ENCODE results near the gene DHCR7. TPM values are rescaled to one million over a fixed set of nuclear protein-coding genes. Genes with fewer than 3 reads are reported as not detected.
"Not testable (repeated sequence)": the region's sequence is repeated elsewhere in the genome, so short reads cannot be mapped to it uniquely, and the experiment has no call there.

Gene DHCR7
- total RNA-seq, 3 donors from 2014 or later (not counting 1 experiment from before 2014, with no cell fraction given), result 12.5 to 18.1 (median 15.9) TPM

- H3K27ac ChIP-seq (ENCODE audit: low read length), result no peak overlapping the region
Observed at GRCh38 chr11:71425860-71426259, 22.3 kb downstream of the DHCR7 start.

GRCh38 chr11:71425409-71425808 is 22.8 kb downstream of the DHCR7 start:
- Mint-ChIP-seq H3K36me3 (no peaks in the 10 kb centered on the region), H3K27me3 (ENCODE audit: low read depth in 2 of 2) (peaks cover 3 to 10% of the 10 kb centered on the region in 2 donors), H3K9me3 (no peaks in the 10 kb centered on the region), H3K4me1 (peaks cover 5 to 9% of the 10 kb centered on the region in 2 donors), H3K27ac (no peak overlapping the region), H3K4me3 (no peak overlapping the region)
- H3K27me3 ChIP-seq (ENCODE audit: control insufficient read depth, insufficient read depth, low read length), result no peaks in the 10 kb centered on the region
- TF ChIP-seq CTCF (IDR thresholded peaks at IDR 0.05), result no peak
- no peak overlapping the region for H3K27ac ChIP-seq (ENCODE audit: low read length)
- no peak overlapping the region for H3K4me3 ChIP-seq (ENCODE audit: low read length)
- 84% methylated on average over 2 of the region's 2 CpGs for WGBS (ENCODE audit: insufficient coverage)
- H3K4me1 ChIP-seq (ENCODE audit: control insufficient read depth, insufficient read depth, low read length), result no peaks in the 10 kb centered on the region
- DNase-seq, result no peak
- intact Hi-C loops (cut with micrococcal nuclease), result no loop called here
- no peaks in the 10 kb centered on the region for H3K9me3 ChIP-seq (ENCODE audit: control insufficient read depth, insufficient read depth, low read length)
- no peak for ATAC-seq
- no peaks in the 10 kb centered on the region for H3K36me3 ChIP-seq (ENCODE audit: control insufficient read depth, insufficient read depth, low read length)

More at GRCh38 chr11:71425860-71426259, 22.3 kb downstream of the DHCR7 start:
- Histone ChIP-seq H3K36me3 (ENCODE audit: control insufficient read depth, insufficient read depth, low read length) (no peaks in the 10 kb centered on the region), H3K9me3 (ENCODE audit: control insufficient read depth, insufficient read depth, low read length) (no peaks in the 10 kb centered on the region), H3K4me1 (ENCODE audit: control insufficient read depth, insufficient read depth, low read length) (no peaks in the 10 kb centered on the region), H3K4me3 (ENCODE audit: low read length) (no peak overlapping the region), H3K27me3 (ENCODE audit: control insufficient read depth, insufficient read depth, low read length) (no peaks in the 10 kb centered on the region)
- ATAC-seq (no peak), DNase-seq (no peak)
- Mint-ChIP-seq H3K9me3 (no peaks in the 10 kb centered on the region), H3K4me3 (no peak overlapping the region), H3K27ac (no peak overlapping the region), H3K4me1 (peaks cover 5 to 9% of the 10 kb centered on the region in 2 donors), H3K36me3 (no peaks in the 10 kb centered on the region), H3K27me3 (ENCODE audit: low read depth in 2 of 2) (peaks cover 3 to 10% of the 10 kb centered on the region in 2 donors)
- TF ChIP-seq CTCF (IDR thresholded peaks at IDR 0.05), result no peak
- WGBS (ENCODE audit: insufficient coverage), result 74% methylated on average over 4 of the region's 4 CpGs
- intact Hi-C loops (cut with micrococcal nuclease), result no loop called here

GRCh38 chr11:71423181-71423790 is 24.9 kb downstream of the DHCR7 start:
- H3K9me3 Mint-ChIP-seq, result no peaks in the 10 kb centered on the region
- no peaks in the 10 kb centered on the region for H3K4me1 Mint-ChIP-seq
- no peak overlapping the region for H3K27ac Mint-ChIP-seq
- no peak for DNase-seq
- intact Hi-C loops (cut with micrococcal nuclease), result no loop called here
- Histone ChIP-seq H3K36me3 (ENCODE audit: control insufficient read depth, insufficient read depth, low read length) (no peaks in the 10 kb centered on the region), H3K4me1 (ENCODE audit: control insufficient read depth, insufficient read depth, low read length) (peaks cover 4% of the 10 kb centered on the region), H3K27ac (ENCODE audit: low read length) (no peak overlapping the region), H3K9me3 (ENCODE audit: control insufficient read depth, insufficient read depth, low read length) (no peaks in the 10 kb centered on the region), H3K27me3 (ENCODE audit: control insufficient read depth, insufficient read depth, low read length) (no peaks in the 10 kb centered on the region), H3K4me3 (ENCODE audit: low read length) (no peak overlapping the region)
- no peak overlapping the region for H3K4me3 Mint-ChIP-seq
- TF ChIP-seq CTCF (IDR thresholded peaks at IDR 0.05), result no peak
- ATAC-seq, result no peak
- WGBS (ENCODE audit: insufficient coverage), result 81% methylated on average over 4 of the region's 7 CpGs
- no peaks in the 10 kb centered on the region for H3K36me3 Mint-ChIP-seq
- H3K27me3 Mint-ChIP-seq (ENCODE audit: low read depth in 2 of 2), result peaks cover under 1 to 3% of the 10 kb centered on the region in 2 donors

GRCh38 chr11:71422318-71422717 is 25.9 kb downstream of the DHCR7 start:
- H3K36me3 Mint-ChIP-seq; H3K9me3 Mint-ChIP-seq; H3K27ac Mint-ChIP-seq; H3K27ac ChIP-seq (ENCODE audit: low read length); H3K27me3 Mint-ChIP-seq (ENCODE audit: low read depth in 2 of 2); H3K4me1 Mint-ChIP-seq; DNase-seq; H3K9me3 ChIP-seq (ENCODE audit: control insufficient read depth, insufficient read depth, low read length); H3K36me3 ChIP-seq (ENCODE audit: control insufficient read depth, insufficient read depth, low read length); ATAC-seq; H3K4me3 Mint-ChIP-seq; H3K27me3 ChIP-seq (ENCODE audit: control insufficient read depth, insufficient read depth, low read length); intact Hi-C loops (cut with micrococcal nuclease); H3K4me1 ChIP-seq (ENCODE audit: control insufficient read depth, insufficient read depth, low read length); H3K4me3 ChIP-seq (ENCODE audit: low read length): not testable (repeated sequence)
- WGBS (ENCODE audit: insufficient coverage), result 100% methylated on average over 1 of the region's 3 CpGs
